ENCODE results near the gene SEMA7A. TPM values are rescaled to one million over a fixed set of nuclear protein-coding genes. Genes with fewer than 3 reads are reported as not detected.

Gene SEMA7A
- total RNA-seq, 2 donors from 2014 or later: 1.2 to 4.9 TPM

GRCh38 chr15:74396445-74397238 is 37.1 kb downstream of the SEMA7A start:
- no peaks in the 10 kb centered on the region for H3K27me3 ChIP-seq (replicated peaks; ENCODE audit: insufficient read depth)
- H3K9me3 ChIP-seq: no peaks in the 10 kb centered on the region
- H3K27ac ChIP-seq: no peak overlapping the region
- no peak for ATAC-seq (ENCODE audit: insufficient number of reproducible peaks, low FRiP score, low read depth)
- no peaks in the 10 kb centered on the region for H3K4me1 ChIP-seq (ENCODE audit: control insufficient read depth in 1 of 2, low read depth in 2 of 2)
- TF ChIP-seq CTCF (IDR thresholded peaks at IDR 0.05): no peak
- H3K36me3 ChIP-seq: no peaks in the 10 kb centered on the region
- no peak for DNase-seq (ENCODE audit: low spot score)
- no peak overlapping the region for H3K4me3 ChIP-seq

- Histone ChIP-seq H3K4me3 (no peak overlapping the region), H3K27ac (no peak overlapping the region), H3K36me3 (no peaks in the 10 kb centered on the region), H3K4me1 (ENCODE audit: control insufficient read depth in 1 of 2, low read depth in 2 of 2) (no peaks in the 10 kb centered on the region), H3K27me3 (replicated peaks; ENCODE audit: insufficient read depth) (no peaks in the 10 kb centered on the region), H3K9me3 (no peaks in the 10 kb centered on the region)
- no peak for TF ChIP-seq CTCF (IDR thresholded peaks at IDR 0.05)
- ATAC-seq (ENCODE audit: insufficient number of reproducible peaks, low FRiP score, low read depth) (no peak), DNase-seq (ENCODE audit: low spot score) (no peak)
Measured at GRCh38 chr15:74396146-74396438, 37.7 kb downstream of the SEMA7A start.

- no peak for ATAC-seq (ENCODE audit: insufficient number of reproducible peaks, low FRiP score, low read depth)
- Histone ChIP-seq H3K4me3 (no peak overlapping the region), H3K36me3 (no peaks in the 10 kb centered on the region), H3K27ac (no peak overlapping the region), H3K9me3 (no peaks in the 10 kb centered on the region), H3K4me1 (ENCODE audit: control insufficient read depth in 1 of 2, low read depth in 2 of 2) (no peaks in the 10 kb centered on the region), H3K27me3 (replicated peaks; ENCODE audit: insufficient read depth) (no peaks in the 10 kb centered on the region)
- DNase-seq (ENCODE audit: low spot score): no peak
- TF ChIP-seq CTCF (IDR thresholded peaks at IDR 0.05): no peak
Measured at GRCh38 chr15:74395319-74396145, 38.2 kb downstream of the SEMA7A start.

- Histone ChIP-seq H3K4me3 (no peak overlapping the region), H3K36me3 (no peaks in the 10 kb centered on the region), H3K27ac (no peak overlapping the region), H3K4me1 (ENCODE audit: control insufficient read depth in 1 of 2, low read depth in 2 of 2) (no peaks in the 10 kb centered on the region), H3K27me3 (replicated peaks; ENCODE audit: insufficient read depth) (no peaks in the 10 kb centered on the region), H3K9me3 (no peaks in the 10 kb centered on the region)
- ATAC-seq (ENCODE audit: insufficient number of reproducible peaks, low FRiP score, low read depth): no peak
- TF ChIP-seq CTCF (IDR thresholded peaks at IDR 0.05): no peak
- DNase-seq (ENCODE audit: low spot score): no peak
Measured at GRCh38 chr15:74394090-74394846, 39.5 kb downstream of the SEMA7A start.

GRCh38 chr15:74393423-74393822 is 40.3 kb downstream of the SEMA7A start:
- H3K27me3 ChIP-seq (replicated peaks; ENCODE audit: insufficient read depth): no peaks in the 10 kb centered on the region
- ATAC-seq (ENCODE audit: insufficient number of reproducible peaks, low FRiP score, low read depth): no peak
- H3K4me3 ChIP-seq: no peak overlapping the region
- H3K27ac ChIP-seq: no peak overlapping the region
- no peak for DNase-seq (ENCODE audit: low spot score)
- H3K36me3 ChIP-seq: no peaks in the 10 kb centered on the region
- no peaks in the 10 kb centered on the region for H3K4me1 ChIP-seq (ENCODE audit: control insufficient read depth in 1 of 2, low read depth in 2 of 2)
- TF ChIP-seq CTCF (IDR thresholded peaks at IDR 0.05): no peak
- no peaks in the 10 kb centered on the region for H3K9me3 ChIP-seq
